NT2/D1 (cell line): Measurements from ENCODE around the gene KRTAP5-9.

ENCODE experiments used
- SUZ12 ChIP-seq: IDR thresholded peaks from 2 replicates; pipeline ENCODE4 v1.6.1; 2011; ENCODE audit not compliant: insufficient read length, insufficient read depth; ENCODE audit errors: extremely low read depth
- YY1 ChIP-seq: IDR thresholded peaks from 2 replicates; pipeline ENCODE4 v1.6.1; 2011; ENCODE audit not compliant: insufficient read length, insufficient read depth
- ZNF274 ChIP-seq: IDR thresholded peaks from 2 replicates; pipeline ENCODE4 v1.6.1; 2011; ENCODE audit warnings: mild to moderate bottlenecking, low read depth, low read length

- TF ChIP-seq YY1 (no peak), SUZ12 (no peak), ZNF274 (no peak)
Measured at GRCh38 chr11:71580057-71581003, 32.1 kb downstream of the KRTAP5-9 start.
